GM21576 (cell line): ENCODE results near the gene SRSF12.
"Not testable (repeated sequence)": the region's sequence is repeated elsewhere in the genome, so short reads cannot be mapped to it uniquely, and the experiment has no call there.

Source experiments
- ATAC-seq: cut with Tn5 transposase; IDR thresholded peaks from one replicate; pipeline ENCODE4 v1.9.1; 2021; ENCODE audit warnings: mild to moderate bottlenecking, moderate library complexity; ENCODE audit not compliant: unreplicated experiment

Gene SRSF12

GRCh38 chr6:89073014-89073620 is 44.8 kb downstream of the SRSF12 start:
- no peak for ATAC-seq

DNA sequence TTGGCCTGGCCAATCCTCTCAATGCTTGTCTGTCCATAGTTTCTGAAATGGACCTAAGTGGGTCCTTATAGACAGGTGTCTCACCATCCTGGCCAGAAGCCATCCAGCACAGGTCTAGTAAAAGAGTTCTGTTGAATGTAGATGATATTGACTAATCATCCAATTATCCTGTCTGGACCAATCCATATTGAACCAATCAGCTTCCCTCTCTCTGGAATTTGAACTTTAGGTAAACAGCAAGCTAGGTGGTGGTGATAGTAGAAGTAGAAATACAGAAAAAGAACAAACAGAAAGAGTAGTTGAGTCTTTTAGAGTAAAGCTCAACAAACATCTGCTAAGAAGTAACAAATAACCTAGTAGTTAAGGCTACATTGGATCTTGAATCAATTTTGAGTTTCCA is 46.8 kb downstream of the SRSF12 start:
- ATAC-seq: no peak

GRCh38 chr6:89069536-89070163 is 48.2 kb downstream of the SRSF12 start:
- no peak for ATAC-seq

DNA sequence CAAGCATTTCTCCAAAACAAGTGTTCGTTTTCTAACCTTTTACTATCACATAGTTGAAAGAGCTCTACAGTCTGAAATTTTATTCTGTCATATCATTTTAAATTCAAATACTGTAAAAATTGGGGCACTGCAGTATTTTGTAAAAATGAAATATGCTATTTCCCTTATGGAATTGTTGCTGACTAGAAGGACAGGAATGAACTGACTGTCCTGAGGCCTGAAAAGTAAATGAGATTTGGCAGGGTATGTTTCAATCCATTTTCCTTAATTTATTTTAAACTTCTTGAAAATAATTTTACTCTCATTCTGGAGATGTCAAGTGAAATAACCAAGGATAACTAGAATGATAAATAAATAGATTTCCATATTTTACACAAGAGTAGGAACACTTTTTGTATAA is 49.2 kb downstream of the SRSF12 start:
- ATAC-seq: no peak

DNA sequence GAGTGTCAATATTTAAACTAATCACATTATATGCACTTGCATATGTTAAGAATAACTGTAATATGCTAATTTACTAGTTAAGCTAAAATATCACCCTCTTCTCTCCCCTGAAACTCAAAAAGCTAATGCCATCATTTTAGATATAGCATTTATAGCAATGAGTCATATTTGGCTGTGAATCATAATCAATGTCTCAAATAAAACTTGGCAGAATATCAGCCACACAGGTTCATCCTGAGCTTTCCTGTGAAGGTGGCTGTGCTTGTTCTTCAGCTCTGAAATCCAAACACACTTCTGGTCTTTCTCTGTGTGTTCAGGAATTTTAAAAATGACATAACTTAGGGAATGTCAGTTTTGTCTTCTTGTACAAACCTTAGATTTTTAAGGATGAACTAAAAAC is 50.1 kb downstream of the SRSF12 start:
- ATAC-seq: no peak

DNA sequence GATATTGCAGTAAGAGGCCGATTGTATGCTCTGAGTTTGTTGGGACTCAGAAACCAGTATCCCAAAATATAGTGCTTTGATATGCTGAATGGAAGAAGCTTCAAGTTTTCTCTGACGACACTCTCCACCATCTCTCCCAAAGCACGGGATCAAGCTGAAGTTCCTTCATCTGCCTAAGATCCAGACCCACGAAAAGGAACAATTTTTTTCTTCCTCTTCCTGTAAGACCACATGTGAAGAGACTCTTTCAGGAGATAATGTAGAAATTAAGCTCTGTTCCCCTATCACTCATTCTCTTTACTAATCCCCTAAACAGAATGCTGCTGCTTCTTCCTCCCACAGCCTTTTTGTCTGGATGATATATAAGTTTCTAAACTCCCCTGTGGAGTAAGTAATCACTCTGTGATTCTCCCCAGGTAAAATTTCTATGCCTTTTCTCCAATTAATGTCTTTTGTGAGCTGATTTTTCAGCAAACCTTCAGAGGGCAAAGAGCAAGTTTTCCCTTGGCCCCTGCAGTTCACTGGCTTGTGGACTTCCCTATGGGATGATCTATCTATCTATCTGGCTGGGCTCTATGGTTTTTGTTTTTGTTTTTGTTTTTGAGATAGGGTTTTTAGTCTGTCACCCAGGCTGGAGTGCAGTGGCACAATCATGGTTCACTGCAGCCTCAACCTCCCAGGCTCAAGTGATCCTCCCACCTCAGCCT is 50.8 kb downstream of the SRSF12 start:
- no peak for ATAC-seq

- ATAC-seq: not testable (repeated sequence)
Observed at GRCh38 chr6:89066121-89066520, 51.8 kb downstream of the SRSF12 start.

- ATAC-seq: not testable (repeated sequence)
Observed at GRCh38 chr6:89064931-89065330, 52.9 kb downstream of the SRSF12 start.

DNA sequence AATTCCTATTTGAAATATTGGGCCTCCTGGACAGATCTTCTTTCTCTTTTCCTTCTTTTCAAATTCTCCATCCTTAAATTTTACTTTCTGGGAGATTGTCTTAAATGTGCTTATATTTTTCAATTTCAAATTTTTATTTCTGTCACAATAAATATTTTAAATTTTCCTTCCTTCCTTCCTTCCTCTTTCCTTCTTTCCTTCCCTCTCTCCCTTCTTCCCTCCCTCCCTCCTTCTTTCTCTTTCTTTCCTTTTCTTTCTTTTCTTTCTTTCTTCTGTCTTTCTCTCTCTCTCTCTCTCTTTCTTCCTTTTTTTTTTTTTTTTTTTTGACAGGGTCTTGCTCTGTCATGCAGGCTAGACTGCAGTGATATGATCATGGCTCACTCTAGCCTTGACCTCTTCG is 54.0 kb downstream of the SRSF12 start:
- no peak for ATAC-seq

DNA sequence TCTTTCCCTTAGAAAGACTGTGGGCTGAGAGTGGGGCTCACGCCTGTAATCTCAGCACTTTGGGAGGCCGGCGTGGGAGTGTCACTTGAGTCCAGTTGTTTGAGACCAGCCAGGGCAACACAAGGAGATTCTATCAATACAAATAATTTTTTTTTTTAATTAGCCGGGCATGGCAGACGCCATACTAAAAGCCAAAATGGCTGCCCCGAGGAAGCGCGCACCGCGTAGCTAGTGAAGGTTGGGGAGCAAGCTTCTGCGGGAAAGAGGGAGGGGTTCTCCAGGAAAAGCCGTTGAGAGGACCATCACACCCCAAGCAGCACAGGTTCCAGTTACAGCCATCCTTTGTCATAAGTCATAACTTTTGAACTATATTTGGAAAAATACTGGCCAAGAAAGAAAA is 58.6 kb downstream of the SRSF12 start:
- ATAC-seq: no peak

- no peak for ATAC-seq
Observed at GRCh38 chr6:89058627-89059026, 59.2 kb downstream of the SRSF12 start.

DNA sequence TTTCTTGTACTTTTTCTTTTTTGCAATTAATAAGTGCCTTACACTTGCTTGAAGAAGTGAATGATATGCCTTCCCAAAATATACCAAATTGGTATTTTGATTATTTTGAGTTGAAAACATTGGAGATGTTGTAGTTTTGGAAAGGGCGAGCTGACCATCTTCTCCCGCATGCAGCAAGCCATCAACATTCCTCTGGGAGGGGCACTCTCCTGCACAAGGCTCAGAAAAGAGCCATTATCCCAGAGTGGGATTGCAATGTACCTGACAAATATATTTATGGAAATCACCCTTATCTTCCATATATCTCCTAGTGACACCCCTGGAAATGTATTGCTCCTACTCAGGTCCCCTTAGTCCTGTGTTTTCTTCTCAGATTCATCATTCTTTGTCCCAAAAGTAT is 60.1 kb downstream of the SRSF12 start:
- ATAC-seq: no peak

- ATAC-seq: no peak
Observed at GRCh38 chr6:89054208-89054607, 63.7 kb downstream of the SRSF12 start.

DNA sequence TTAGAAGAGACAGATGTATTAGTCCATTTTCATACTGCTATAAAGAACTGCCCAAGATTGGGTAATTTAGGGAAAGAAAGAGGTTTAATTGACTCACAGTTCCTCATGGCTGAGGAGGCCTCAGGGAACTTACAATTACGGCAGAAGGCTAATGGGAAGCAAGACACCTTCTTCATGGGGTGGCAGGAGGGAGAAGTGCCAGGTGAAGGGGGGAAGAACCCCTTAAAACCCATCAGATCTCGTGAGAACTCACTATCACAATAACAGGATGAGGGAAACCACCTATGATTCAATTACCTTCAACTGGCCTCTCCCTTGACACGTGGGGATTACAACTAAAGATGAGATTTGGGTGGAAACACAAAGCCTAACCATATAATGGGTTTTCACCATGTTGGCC is 66.2 kb downstream of the SRSF12 start:
- ATAC-seq: no peak

DNA sequence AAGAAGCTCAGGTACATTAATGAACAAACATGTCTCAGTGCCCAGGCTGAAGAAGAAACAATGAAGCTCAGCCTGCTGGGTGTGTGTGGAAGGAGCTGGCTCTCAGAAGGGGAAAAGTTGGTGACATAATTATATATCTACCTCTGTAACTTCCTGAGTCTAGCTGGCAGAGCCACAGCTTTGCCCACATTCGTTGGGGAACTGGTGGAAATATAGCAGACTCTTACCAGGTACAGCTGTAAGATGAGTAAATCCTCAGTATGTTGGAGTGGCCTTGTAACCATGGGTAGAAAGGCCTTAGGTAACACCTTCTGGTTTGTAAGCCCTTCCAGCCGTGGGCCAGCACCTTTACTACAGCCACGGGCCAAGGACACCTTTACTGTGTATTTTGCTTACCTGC is 67.2 kb downstream of the SRSF12 start:
- no peak for ATAC-seq

DNA sequence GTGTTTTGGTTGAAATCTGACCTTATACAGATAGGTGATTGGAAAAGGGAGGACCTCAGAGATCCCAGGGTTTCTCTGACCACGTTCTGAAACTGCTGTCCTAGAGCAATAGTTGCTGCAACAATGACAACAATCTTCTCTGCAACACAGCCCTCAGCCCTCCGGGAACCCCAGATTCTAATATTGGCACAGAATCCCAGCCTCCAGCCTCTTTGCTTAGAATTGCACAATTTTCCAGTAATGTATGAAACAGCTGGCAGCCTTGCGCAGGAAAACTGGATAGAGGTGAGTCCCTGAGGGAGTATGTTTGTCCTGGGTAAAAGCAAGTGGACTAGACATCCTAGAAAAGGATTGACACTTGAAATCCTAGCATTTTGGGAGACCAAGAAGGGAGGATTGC is 67.7 kb downstream of the SRSF12 start:
- no peak for ATAC-seq

- ATAC-seq: no peak
Observed at GRCh38 chr6:89048985-89049384, 68.9 kb downstream of the SRSF12 start.

GRCh38 chr6:89048288-89048923 is 69.5 kb downstream of the SRSF12 start:
- no peak for ATAC-seq

DNA sequence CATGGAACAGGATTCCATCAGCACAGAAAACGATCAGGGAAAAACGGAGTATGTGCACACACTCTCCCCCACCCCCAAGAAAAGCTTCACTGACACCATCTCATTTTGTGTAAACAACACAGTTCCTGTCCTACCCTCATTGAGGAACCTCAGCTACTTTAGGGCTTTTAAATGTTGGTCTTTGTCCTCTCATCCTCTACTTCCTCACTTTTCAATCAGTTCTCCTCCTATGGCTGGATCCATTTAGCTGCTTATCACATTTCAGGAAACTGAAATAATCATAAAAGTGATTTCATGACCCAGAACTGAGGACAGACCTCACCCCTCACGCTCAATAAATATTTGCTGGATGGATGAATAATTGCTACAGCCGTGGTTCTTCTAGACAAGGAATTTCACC is 70.4 kb downstream of the SRSF12 start:
- ATAC-seq: no peak
